A204.1 (cell line): ENCODE results near the gene NDFIP2.
"Not testable (repeated sequence)": the region's sequence is repeated elsewhere in the genome, so short reads cannot be mapped to it uniquely, and the experiment has no call there.

Source experiments
- FAIRE-seq: peaks from 2 replicates; lab custom pipeline; 2012; peaks lifted over from hg19 to GRCh38; lab: Jason Lieb, UNC

Gene NDFIP2

GRCh38 chr13:79534596-79534995 is 53.6 kb downstream of the NDFIP2 start:
- FAIRE-seq = no peak

- FAIRE-seq = no peak
Observed at GRCh38 chr13:79538757-79539156, 57.8 kb downstream of the NDFIP2 start.

GRCh38 chr13:79540504-79540903 is 59.5 kb downstream of the NDFIP2 start:
- FAIRE-seq = no peak

- FAIRE-seq = peak; percentile 99
Observed at GRCh38 chr13:79541426-79542049, 60.6 kb downstream of the NDFIP2 start.

GRCh38 chr13:79543883-79544282 is 62.9 kb downstream of the NDFIP2 start:
- FAIRE-seq = no peak

GRCh38 chr13:79547211-79548195 is 66.5 kb downstream of the NDFIP2 start:
- FAIRE-seq = no peak

GRCh38 chr13:79548902-79549301 is 67.9 kb downstream of the NDFIP2 start:
- FAIRE-seq = peak; percentile 89

- no peak for FAIRE-seq
Observed at GRCh38 chr13:79549355-79550106, 68.6 kb downstream of the NDFIP2 start.

- FAIRE-seq = no peak
Observed at GRCh38 chr13:79557666-79558065, 76.7 kb downstream of the NDFIP2 start.

GRCh38 chr13:79560954-79561353 is 80.0 kb downstream of the NDFIP2 start:
- FAIRE-seq = no peak

GRCh38 chr13:79562557-79562956 is 81.6 kb downstream of the NDFIP2 start:
- no peak for FAIRE-seq

GRCh38 chr13:79566118-79566517 is 85.2 kb downstream of the NDFIP2 start:
- FAIRE-seq = no peak

GRCh38 chr13:79571147-79571546 is 90.2 kb downstream of the NDFIP2 start:
- FAIRE-seq = no peak

GRCh38 chr13:79573892-79574291 is 92.9 kb downstream of the NDFIP2 start:
- FAIRE-seq = not testable (repeated sequence)

- FAIRE-seq = no peak
Observed at GRCh38 chr13:79581870-79582315, 100.9 kb downstream of the NDFIP2 start.

- no peak for FAIRE-seq
Observed at GRCh38 chr13:79582896-79583295, 101.9 kb downstream of the NDFIP2 start.

GRCh38 chr13:79585033-79585432 is 104.1 kb downstream of the NDFIP2 start:
- FAIRE-seq = no peak

- no peak for FAIRE-seq
Observed at GRCh38 chr13:79589603-79590393, 108.8 kb downstream of the NDFIP2 start.

GRCh38 chr13:79590394-79590676 is 109.4 kb downstream of the NDFIP2 start:
- no peak for FAIRE-seq

GRCh38 chr13:79591493-79591892 is 110.5 kb downstream of the NDFIP2 start:
- no peak for FAIRE-seq

GRCh38 chr13:79593121-79593520 is 112.2 kb downstream of the NDFIP2 start:
- FAIRE-seq = no peak

GRCh38 chr13:79593641-79594275 is 112.8 kb downstream of the NDFIP2 start:
- no peak for FAIRE-seq
